Measurements from ENCODE around the gene ATAD1.

ATAD1 gene

GRCh38 chr10:87729940-87730339 lies 88.1 kb downstream of the ATAD1 start:
- no peak for ATAC-seq (ENCODE audit: insufficient read depth, low read depth)
- Histone ChIP-seq H3K9me3 (ENCODE audit: insufficient read depth, low read length, severe bottlenecking) (no peaks in the 10 kb centered on the region), H3K27ac (ENCODE audit: low read length) (no peak overlapping the region), H3K4me1 (ENCODE audit: insufficient read depth, low read length) (no peaks in the 10 kb centered on the region), H3K9ac (ENCODE audit: low read depth, low read length) (no peak overlapping the region), H4K20me1 (ENCODE audit: insufficient read depth, low read length) (no peaks in the 10 kb centered on the region), H2AFZ (ENCODE audit: low read depth, low read length) (no peak overlapping the region), H3K27me3 (ENCODE audit: insufficient read depth, low read length, poor library complexity) (peaks cover 3% of the 10 kb centered on the region), H3K4me2 (ENCODE audit: insufficient read depth, low read length) (no peak overlapping the region), H3K4me3 (ENCODE audit: low read depth in 1 of 2, low read length in 2 of 2) (no peak overlapping the region), H3K79me2 (ENCODE audit: insufficient read depth, low read length) (no peaks in the 10 kb centered on the region), H3K36me3 (ENCODE audit: insufficient read depth, low read length) (no peaks in the 10 kb centered on the region)
- TF ChIP-seq, protein P1, sequence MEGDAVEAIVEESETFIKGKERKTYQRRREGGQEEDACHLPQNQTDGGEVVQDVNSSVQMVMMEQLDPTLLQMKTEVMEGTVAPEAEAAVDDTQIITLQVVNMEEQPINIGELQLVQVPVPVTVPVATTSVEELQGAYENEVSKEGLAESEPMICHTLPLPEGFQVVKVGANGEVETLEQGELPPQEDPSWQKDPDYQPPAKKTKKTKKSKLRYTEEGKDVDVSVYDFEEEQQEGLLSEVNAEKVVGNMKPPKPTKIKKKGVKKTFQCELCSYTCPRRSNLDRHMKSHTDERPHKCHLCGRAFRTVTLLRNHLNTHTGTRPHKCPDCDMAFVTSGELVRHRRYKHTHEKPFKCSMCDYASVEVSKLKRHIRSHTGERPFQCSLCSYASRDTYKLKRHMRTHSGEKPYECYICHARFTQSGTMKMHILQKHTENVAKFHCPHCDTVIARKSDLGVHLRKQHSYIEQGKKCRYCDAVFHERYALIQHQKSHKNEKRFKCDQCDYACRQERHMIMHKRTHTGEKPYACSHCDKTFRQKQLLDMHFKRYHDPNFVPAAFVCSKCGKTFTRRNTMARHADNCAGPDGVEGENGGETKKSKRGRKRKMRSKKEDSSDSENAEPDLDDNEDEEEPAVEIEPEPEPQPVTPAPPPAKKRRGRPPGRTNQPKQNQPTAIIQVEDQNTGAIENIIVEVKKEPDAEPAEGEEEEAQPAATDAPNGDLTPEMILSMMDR (IDR thresholded peaks at IDR 0.05; ENCODE audit: borderline replicate concordance, extremely low read depth, low read length, poor library complexity, severe bottlenecking): no peak
- TF ChIP-seq EZH2 (IDR thresholded peaks at IDR 0.05; ENCODE audit: borderline replicate concordance, low read depth, low read length, severe bottlenecking): no peak
- DNase-seq: no peak

GRCh38 chr10:87724789-87725188 lies 93.2 kb downstream of the ATAD1 start:
- no peaks in the 10 kb centered on the region for H3K79me2 ChIP-seq (ENCODE audit: insufficient read depth, low read length)
- H3K9ac ChIP-seq (ENCODE audit: low read depth, low read length): no peak overlapping the region
- no peaks in the 10 kb centered on the region for H4K20me1 ChIP-seq (ENCODE audit: insufficient read depth, low read length)
- H2AFZ ChIP-seq (ENCODE audit: low read depth, low read length): no peak overlapping the region
- H3K4me3 ChIP-seq (ENCODE audit: low read depth in 1 of 2, low read length in 2 of 2): no peak overlapping the region
- no peak overlapping the region for H3K4me2 ChIP-seq (ENCODE audit: insufficient read depth, low read length)
- no peak for ATAC-seq (ENCODE audit: insufficient read depth, low read depth)
- H3K36me3 ChIP-seq (ENCODE audit: insufficient read depth, low read length): no peaks in the 10 kb centered on the region
- no peak for TF ChIP-seq EZH2 (IDR thresholded peaks at IDR 0.05; ENCODE audit: borderline replicate concordance, low read depth, low read length, severe bottlenecking)
- TF ChIP-seq, protein P1 (IDR thresholded peaks at IDR 0.05; ENCODE audit: borderline replicate concordance, extremely low read depth, low read length, poor library complexity, severe bottlenecking): no peak
- peaks cover 11% of the 10 kb centered on the region for H3K27me3 ChIP-seq (ENCODE audit: insufficient read depth, low read length, poor library complexity)
- H3K27ac ChIP-seq (ENCODE audit: low read length): no peak overlapping the region
- H3K9me3 ChIP-seq (ENCODE audit: insufficient read depth, low read length, severe bottlenecking): no peaks in the 10 kb centered on the region
- DNase-seq: no peak
- no peaks in the 10 kb centered on the region for H3K4me1 ChIP-seq (ENCODE audit: insufficient read depth, low read length)

GRCh38 chr10:87723500-87723899 lies 94.5 kb downstream of the ATAD1 start:
- no peak overlapping the region for H3K4me3 ChIP-seq (ENCODE audit: low read depth in 1 of 2, low read length in 2 of 2)
- ATAC-seq (ENCODE audit: insufficient read depth, low read depth): no peak

More at GRCh38 chr10:87723500-87723899, 94.5 kb downstream of the ATAD1 start:
- Histone ChIP-seq H3K9ac (ENCODE audit: low read depth, low read length) (no peak overlapping the region), H3K9me3 (ENCODE audit: insufficient read depth, low read length, severe bottlenecking) (no peaks in the 10 kb centered on the region), H3K27ac (ENCODE audit: low read length) (no peak overlapping the region), H2AFZ (ENCODE audit: low read depth, low read length) (no peak overlapping the region), H3K4me1 (ENCODE audit: insufficient read depth, low read length) (no peaks in the 10 kb centered on the region), H3K27me3 (ENCODE audit: insufficient read depth, low read length, poor library complexity) (peaks cover 8% of the 10 kb centered on the region), H3K79me2 (ENCODE audit: insufficient read depth, low read length) (no peaks in the 10 kb centered on the region), H4K20me1 (ENCODE audit: insufficient read depth, low read length) (no peaks in the 10 kb centered on the region), H3K4me2 (ENCODE audit: insufficient read depth, low read length) (no peak overlapping the region), H3K36me3 (ENCODE audit: insufficient read depth, low read length) (no peaks in the 10 kb centered on the region)
- DNase-seq: no peak
- TF ChIP-seq, protein P1 (IDR thresholded peaks at IDR 0.05; ENCODE audit: borderline replicate concordance, extremely low read depth, low read length, poor library complexity, severe bottlenecking): no peak
- TF ChIP-seq EZH2 (IDR thresholded peaks at IDR 0.05; ENCODE audit: borderline replicate concordance, low read depth, low read length, severe bottlenecking): no peak
